Neural crest cell (in vitro differentiated cells): Measurements from ENCODE around the gene RNF144A. TPM values are rescaled to one million over a fixed set of nuclear protein-coding genes. Genes with fewer than 3 reads are reported as not detected.
A peak's percentile ranks its signal among the peaks of the same experiment; 100 is the strongest.

Source experiments
- DNase-seq: peaks from one replicate; pipeline ENCODE4 v3.0.0; 2021; ENCODE audit warnings: low read depth, mixed read lengths, low spot score
- H3K27ac Mint-ChIP-seq: one replicate; pipeline ENCODE4 v1.8.0; 2021; ENCODE audit warnings: mild to moderate bottlenecking, mixed read lengths; ENCODE audit not compliant: unreplicated experiment
- H3K27me3 Mint-ChIP-seq: 2 replicates; pipeline ENCODE4 v1.8.0; 2021; ENCODE audit warnings: low read depth, mild to moderate bottlenecking, mixed read lengths
- H3K36me3 Mint-ChIP-seq: 2 replicates; pipeline ENCODE4 v1.8.0; 2021; ENCODE audit warnings: low read depth, mild to moderate bottlenecking, mixed read lengths
- H3K4me1 Mint-ChIP-seq: 2 replicates; pipeline ENCODE4 v1.8.0; 2021; ENCODE audit warnings: mixed read lengths
- H3K4me3 Mint-ChIP-seq: one replicate; pipeline ENCODE4 v1.8.0; 2021; ENCODE audit warnings: mild to moderate bottlenecking, mixed read lengths
- H3K9me3 Mint-ChIP-seq: 2 replicates; pipeline ENCODE4 v1.8.0; 2021; ENCODE audit warnings: mixed read lengths
- CTCF ChIP-seq: fragments of 200-600 bp; sonication (generic); conservative IDR thresholded peaks from 2 replicates; pipeline ENCODE4 v1.5.0; 2021; ENCODE audit warnings: antibody characterized with exemption, mild to moderate bottlenecking
- total RNA-seq: library from RNA; stranded (reverse); gene quantifications from 2 replicates; pipeline ENCODE4 v1.2.1, GENCODE V29; 2021

Gene RNF144A
- total RNA-seq, 1 donor from 2014 or later = 49.6 TPM

GRCh38 chr2:7027411-7027810 lies 110.2 kb downstream of the RNF144A start:
- H3K4me3 Mint-ChIP-seq = peak overlapping the region; percentile 61
- H3K36me3 Mint-ChIP-seq = peaks cover 29% of the 10 kb centered on the region
- H3K4me1 Mint-ChIP-seq = peaks cover 52% of the 10 kb centered on the region
- H3K27ac Mint-ChIP-seq = peak overlapping the region; percentile 32
- H3K27me3 Mint-ChIP-seq = no peaks in the 10 kb centered on the region
- TF ChIP-seq CTCF = no peak
- H3K9me3 Mint-ChIP-seq = no peaks in the 10 kb centered on the region
- DNase-seq = no peak

GRCh38 chr2:7027956-7028655 lies 110.9 kb downstream of the RNF144A start:
- no peak for DNase-seq
- peaks cover 50% of the 10 kb centered on the region for H3K4me1 Mint-ChIP-seq
- H3K9me3 Mint-ChIP-seq = no peaks in the 10 kb centered on the region
- no peaks in the 10 kb centered on the region for H3K27me3 Mint-ChIP-seq
- TF ChIP-seq CTCF = no peak
- peaks cover 29% of the 10 kb centered on the region for H3K36me3 Mint-ChIP-seq
- H3K27ac Mint-ChIP-seq = peak overlapping the region; percentile 55
- H3K4me3 Mint-ChIP-seq = peak overlapping the region; percentile 70

GRCh38 chr2:7028846-7029245 lies 111.6 kb downstream of the RNF144A start:
- Mint-ChIP-seq H3K4me3 (peak overlapping the region; percentile 0), H3K9me3 (no peaks in the 10 kb centered on the region), H3K36me3 (peaks cover 34% of the 10 kb centered on the region), H3K27ac (peak overlapping the region; percentile 58), H3K27me3 (no peaks in the 10 kb centered on the region), H3K4me1 (peaks cover 53% of the 10 kb centered on the region)
- no peak for TF ChIP-seq CTCF
- DNase-seq = no peak

- Mint-ChIP-seq H3K4me3 (no peak overlapping the region), H3K4me1 (peaks cover 56% of the 10 kb centered on the region), H3K27me3 (no peaks in the 10 kb centered on the region), H3K36me3 (peaks cover 34% of the 10 kb centered on the region), H3K9me3 (no peaks in the 10 kb centered on the region), H3K27ac (peak overlapping the region; percentile 58)
- TF ChIP-seq CTCF = no peak
- no peak for DNase-seq
Measured at GRCh38 chr2:7029291-7030059, 112.3 kb downstream of the RNF144A start.

GRCh38 chr2:7030810-7031209 lies 113.6 kb downstream of the RNF144A start:
- Mint-ChIP-seq H3K4me1 (peaks cover 53% of the 10 kb centered on the region), H3K36me3 (peaks cover 34% of the 10 kb centered on the region), H3K27me3 (no peaks in the 10 kb centered on the region), H3K4me3 (no peak overlapping the region), H3K9me3 (no peaks in the 10 kb centered on the region), H3K27ac (peak overlapping the region; percentile 86)
- no peak for TF ChIP-seq CTCF
- no peak for DNase-seq
